Activated naive CD8-positive, alpha-beta T cell treated with anti-CD3 and anti-CD28 coated beads, Interleukin-2, amount 10 ng/mL, durations not matched to agents 7 days and 5 days (primary cell): ENCODE measurements around the gene KCNH5. TPM values are rescaled to one million over a fixed set of nuclear protein-coding genes. Genes with fewer than 3 reads are reported as not detected.

Experiments used
- ATAC-seq: fragments of 150-1000 bp; cut with Tn5 transposase; one replicate; pipeline ENCODE4 v1.10.0; 2021; ENCODE audit warnings: low read depth, moderate library complexity
- POLR2A ChIA-PET: fragments of 350-600 bp; sonication (Branson Sonifier 250); formaldehyde crosslinking; loops from one replicate; lab custom pipeline; 2021; ENCODE audit warnings: antibody characterized with exemption; lab: Charles Lee
- DNase-seq: peaks from one replicate; pipeline ENCODE4 v3.0.0; 2021
- H3K27ac Mint-ChIP-seq: one replicate; pipeline ENCODE4 v1.8.0; 2022; ENCODE audit warnings: mild to moderate bottlenecking, mixed read lengths
- H3K27me3 Mint-ChIP-seq: one replicate; pipeline ENCODE4 v1.8.0; 2022; ENCODE audit warnings: mild to moderate bottlenecking, moderate library complexity, mixed read lengths
- H3K36me3 Mint-ChIP-seq: one replicate; pipeline ENCODE4 v1.8.0; 2021; ENCODE audit warnings: mild to moderate bottlenecking, mixed read lengths
- H3K4me1 Mint-ChIP-seq: one replicate; pipeline ENCODE4 v1.8.0; 2021; ENCODE audit warnings: mixed read lengths
- H3K4me3 Mint-ChIP-seq: one replicate; pipeline ENCODE4 v1.8.0; 2022; ENCODE audit warnings: mild to moderate bottlenecking, moderate library complexity, mixed read lengths
- H3K9me3 Mint-ChIP-seq: one replicate; pipeline ENCODE4 v1.8.0; 2021; ENCODE audit warnings: mixed read lengths
- total RNA-seq, 2 experiments: library from RNA; stranded (reverse); gene quantifications; one replicate each; pipeline ENCODE4 v1.2.3, GENCODE V29; 2021

KCNH5 gene
- total RNA-seq, 2 experiments from 2014 or later = not detected

- Mint-ChIP-seq H3K4me3 (no peak overlapping the region), H3K9me3 (peaks cover 3% of the 10 kb centered on the region), H3K27me3 (no peaks in the 10 kb centered on the region), H3K36me3 (no peaks in the 10 kb centered on the region), H3K4me1 (no peaks in the 10 kb centered on the region), H3K27ac (no peak overlapping the region)
- POLR2A ChIA-PET = no interaction called here
- no peak for DNase-seq
- ATAC-seq = no peak
These were observed 302.1 kb downstream of the KCNH5 start for GRCh38 chr14:62743118-62743517.

DNA sequence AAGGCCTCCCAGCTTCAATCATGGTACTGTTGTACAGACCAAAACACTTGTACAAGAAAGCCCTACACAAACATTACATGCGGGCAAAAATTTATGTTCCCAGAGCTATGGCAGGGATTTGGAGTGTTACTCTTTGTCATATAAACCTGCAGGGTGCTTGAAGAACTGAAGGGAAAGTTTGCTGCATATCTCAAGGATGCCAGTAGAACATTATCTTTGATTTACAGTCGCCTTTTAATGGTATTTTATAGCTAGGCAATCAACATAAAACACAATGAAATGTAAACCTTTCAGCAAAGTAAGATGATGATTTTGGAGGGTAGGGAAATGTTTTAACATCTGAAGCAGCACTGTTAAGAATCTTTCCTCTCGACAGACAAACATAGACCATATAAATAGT, 305.6 kb downstream of the KCNH5 start:
- Mint-ChIP-seq H3K4me3 (no peak overlapping the region), H3K9me3 (no peaks in the 10 kb centered on the region), H3K27ac (no peak overlapping the region), H3K36me3 (no peaks in the 10 kb centered on the region), H3K27me3 (no peaks in the 10 kb centered on the region), H3K4me1 (no peaks in the 10 kb centered on the region)
- no peak for ATAC-seq
- POLR2A ChIA-PET = no interaction called here
- no peak for DNase-seq

- no peak for DNase-seq
- POLR2A ChIA-PET = no interaction called here
- H3K36me3 Mint-ChIP-seq = no peaks in the 10 kb centered on the region
- H3K27me3 Mint-ChIP-seq = no peaks in the 10 kb centered on the region
- no peak overlapping the region for H3K4me3 Mint-ChIP-seq
- no peak overlapping the region for H3K27ac Mint-ChIP-seq
- no peak for ATAC-seq
- H3K9me3 Mint-ChIP-seq = no peaks in the 10 kb centered on the region
- H3K4me1 Mint-ChIP-seq = no peaks in the 10 kb centered on the region
These were observed 308.9 kb downstream of the KCNH5 start for GRCh38 chr14:62736048-62737043.

DNA sequence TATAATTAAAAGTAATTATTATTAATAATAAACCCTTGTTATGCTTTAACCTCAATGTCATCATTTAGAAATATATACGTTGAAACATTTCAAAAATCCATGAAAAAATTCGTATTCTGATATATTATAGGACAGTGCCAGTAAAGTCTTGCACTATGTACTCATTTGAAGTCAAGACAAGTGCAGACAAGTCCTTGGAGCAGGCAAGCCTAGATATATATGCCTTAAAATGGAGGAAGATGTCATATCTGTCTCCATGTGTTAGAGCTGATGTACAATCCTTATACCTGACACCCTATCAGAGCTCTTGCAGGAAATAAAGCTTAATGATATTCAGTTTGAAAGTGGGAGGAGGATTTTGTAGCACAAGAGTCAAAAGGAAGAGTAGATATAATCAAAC, 310.4 kb downstream of the KCNH5 start:
- no peaks in the 10 kb centered on the region for H3K4me1 Mint-ChIP-seq
- no peaks in the 10 kb centered on the region for H3K36me3 Mint-ChIP-seq
- H3K27ac Mint-ChIP-seq = no peak overlapping the region
- no peaks in the 10 kb centered on the region for H3K27me3 Mint-ChIP-seq
- POLR2A ChIA-PET = no interaction called here
- no peak overlapping the region for H3K4me3 Mint-ChIP-seq
- H3K9me3 Mint-ChIP-seq = no peaks in the 10 kb centered on the region
- no peak for DNase-seq
- ATAC-seq = no peak

- no peaks in the 10 kb centered on the region for H3K27me3 Mint-ChIP-seq
- H3K27ac Mint-ChIP-seq = no peak overlapping the region
- no peak overlapping the region for H3K4me3 Mint-ChIP-seq
- no peaks in the 10 kb centered on the region for H3K4me1 Mint-ChIP-seq
- no peak for ATAC-seq
- no peaks in the 10 kb centered on the region for H3K36me3 Mint-ChIP-seq
- POLR2A ChIA-PET = no interaction called here
- H3K9me3 Mint-ChIP-seq = peaks cover 2% of the 10 kb centered on the region
- no peak for DNase-seq
These were observed 322.9 kb downstream of the KCNH5 start for GRCh38 chr14:62722406-62722805.

- no peak for DNase-seq
- Mint-ChIP-seq H3K36me3 (no peaks in the 10 kb centered on the region), H3K9me3 (peaks cover 2% of the 10 kb centered on the region), H3K4me3 (no peak overlapping the region), H3K27ac (no peak overlapping the region), H3K4me1 (no peaks in the 10 kb centered on the region), H3K27me3 (no peaks in the 10 kb centered on the region)
- no peak for ATAC-seq
- POLR2A ChIA-PET = no interaction called here
These were observed 326.6 kb downstream of the KCNH5 start for GRCh38 chr14:62718629-62719028.

DNA sequence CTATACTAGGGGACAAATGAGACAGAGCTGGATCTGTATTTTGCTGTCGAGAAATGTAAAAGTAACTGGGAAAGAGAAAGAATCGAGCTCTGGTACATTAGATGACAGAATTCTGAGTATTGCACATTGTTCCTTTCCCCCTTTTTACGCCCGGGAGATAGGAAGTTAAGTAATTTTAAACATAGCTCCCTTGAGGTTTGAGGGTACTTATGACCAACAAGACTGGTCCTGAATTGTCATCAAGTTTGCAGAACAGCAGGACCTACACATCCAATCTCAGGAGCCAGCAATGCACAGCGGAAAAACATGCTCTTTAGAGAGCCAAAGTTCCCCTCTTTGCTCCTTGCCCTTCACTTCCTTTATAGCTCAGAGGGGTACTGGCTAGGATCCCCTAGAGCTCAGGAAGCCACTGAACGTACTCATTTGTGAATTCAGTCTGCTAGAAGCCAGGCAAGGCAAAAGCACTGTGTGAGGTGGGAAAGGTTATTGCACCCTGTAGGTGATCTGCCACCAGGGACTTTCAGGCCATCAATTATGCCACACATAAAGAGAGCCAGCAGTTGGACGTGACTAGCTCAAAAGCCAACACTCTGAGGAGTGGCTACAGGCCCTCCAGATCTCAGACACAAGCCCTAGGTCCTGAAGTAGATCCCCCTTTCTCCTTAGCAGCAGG, 333.8 kb downstream of the KCNH5 start:
- POLR2A ChIA-PET = no interaction called here
- H3K4me3 Mint-ChIP-seq = no peak overlapping the region
- no peak for DNase-seq
- H3K36me3 Mint-ChIP-seq = no peaks in the 10 kb centered on the region
- no peaks in the 10 kb centered on the region for H3K27me3 Mint-ChIP-seq
- H3K27ac Mint-ChIP-seq = no peak overlapping the region
- no peaks in the 10 kb centered on the region for H3K4me1 Mint-ChIP-seq
- ATAC-seq = no peak
- peaks cover 4% of the 10 kb centered on the region for H3K9me3 Mint-ChIP-seq

DNA sequence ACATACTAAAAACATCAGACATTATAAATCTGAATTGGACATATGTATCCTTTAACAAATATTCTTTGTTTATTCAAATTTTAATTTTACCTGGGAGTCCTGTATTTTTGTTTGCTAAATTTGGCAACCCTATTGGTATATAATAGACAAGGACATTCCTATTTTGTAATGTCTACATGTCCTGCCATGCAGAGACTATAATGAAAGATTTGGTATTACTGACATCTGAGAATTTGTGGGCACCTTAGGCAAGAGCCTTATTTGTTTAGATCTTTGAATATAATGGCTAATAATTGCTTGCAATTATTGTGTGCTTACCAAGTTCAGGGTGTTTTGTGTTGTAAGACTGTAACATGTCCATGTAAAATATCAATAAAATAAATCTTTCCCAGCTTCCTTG, 334.4 kb downstream of the KCNH5 start:
- H3K9me3 Mint-ChIP-seq = peaks cover 4% of the 10 kb centered on the region
- H3K36me3 Mint-ChIP-seq = no peaks in the 10 kb centered on the region
- no peak overlapping the region for H3K27ac Mint-ChIP-seq
- no peak overlapping the region for H3K4me3 Mint-ChIP-seq
- H3K27me3 Mint-ChIP-seq = no peaks in the 10 kb centered on the region
- POLR2A ChIA-PET = no interaction called here
- no peaks in the 10 kb centered on the region for H3K4me1 Mint-ChIP-seq
- DNase-seq (no peak), ATAC-seq (no peak)

GRCh38 chr14:62709773-62710172, 335.5 kb downstream of the KCNH5 start:
- H3K4me1 Mint-ChIP-seq = no peaks in the 10 kb centered on the region
- POLR2A ChIA-PET = no interaction called here
- DNase-seq (no peak), ATAC-seq (no peak)
- H3K4me3 Mint-ChIP-seq = no peak overlapping the region
- no peaks in the 10 kb centered on the region for H3K27me3 Mint-ChIP-seq
- no peak overlapping the region for H3K27ac Mint-ChIP-seq
- peaks cover 4% of the 10 kb centered on the region for H3K9me3 Mint-ChIP-seq
- no peaks in the 10 kb centered on the region for H3K36me3 Mint-ChIP-seq

GRCh38 chr14:62706217-62706616, 339.0 kb downstream of the KCNH5 start:
- H3K36me3 Mint-ChIP-seq = no peaks in the 10 kb centered on the region

GRCh38 chr14:62697461-62697860, 347.8 kb downstream of the KCNH5 start:
- H3K27me3 Mint-ChIP-seq = no peaks in the 10 kb centered on the region
- no peaks in the 10 kb centered on the region for H3K9me3 Mint-ChIP-seq
- ATAC-seq (no peak), DNase-seq (no peak)
- H3K27ac Mint-ChIP-seq = no peak overlapping the region
- POLR2A ChIA-PET = no interaction called here
- H3K4me1 Mint-ChIP-seq = no peaks in the 10 kb centered on the region
- H3K36me3 Mint-ChIP-seq = no peaks in the 10 kb centered on the region
- no peak overlapping the region for H3K4me3 Mint-ChIP-seq

More at GRCh38 chr14:62706217-62706616, 339.0 kb downstream of the KCNH5 start:
- ATAC-seq = no peak
- Mint-ChIP-seq H3K9me3 (peaks cover 4% of the 10 kb centered on the region), H3K4me3 (no peak overlapping the region), H3K27ac (no peak overlapping the region), H3K27me3 (no peaks in the 10 kb centered on the region), H3K4me1 (no peaks in the 10 kb centered on the region)
- no peak for DNase-seq
- POLR2A ChIA-PET = no interaction called here

GRCh38 chr14:62696929-62697328, 348.3 kb downstream of the KCNH5 start:
- no peak for DNase-seq
- POLR2A ChIA-PET = no interaction called here

DNA sequence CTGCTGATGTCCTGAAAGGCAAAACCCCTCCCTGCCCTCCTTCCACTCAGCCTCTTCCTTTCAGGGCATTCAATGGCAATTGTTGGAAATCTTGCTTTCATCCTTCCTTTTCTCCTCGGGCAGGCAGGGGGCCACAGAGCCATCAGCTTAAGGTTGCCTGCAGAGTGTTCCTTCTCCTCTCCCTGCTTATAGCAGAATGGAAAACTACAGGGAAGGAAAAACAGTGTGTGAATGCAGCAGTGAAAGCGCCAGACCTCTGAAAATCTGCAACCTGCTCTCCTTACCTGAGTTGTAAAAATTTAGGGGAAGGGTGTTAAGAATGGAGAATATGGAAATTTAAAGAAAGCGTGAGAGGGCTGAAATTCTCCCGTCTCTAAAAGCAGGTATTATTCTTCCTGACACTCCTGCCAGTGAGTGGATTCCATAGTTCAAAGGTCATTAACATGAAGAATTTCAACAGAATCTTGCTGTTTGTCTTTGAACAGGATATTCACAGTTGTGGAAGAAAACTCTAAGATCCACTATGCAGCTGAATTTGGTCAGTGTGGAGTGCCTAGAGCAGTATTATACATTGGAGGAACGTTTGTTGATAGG, 348.8 kb downstream of the KCNH5 start:
- POLR2A ChIA-PET = no interaction called here
- Mint-ChIP-seq H3K4me1 (no peaks in the 10 kb centered on the region), H3K27me3 (no peaks in the 10 kb centered on the region), H3K4me3 (no peak overlapping the region), H3K9me3 (no peaks in the 10 kb centered on the region), H3K27ac (no peak overlapping the region), H3K36me3 (no peaks in the 10 kb centered on the region)
- no peak for ATAC-seq
- DNase-seq = no peak

More at GRCh38 chr14:62696929-62697328, 348.3 kb downstream of the KCNH5 start:
- Mint-ChIP-seq H3K36me3 (no peaks in the 10 kb centered on the region), H3K4me1 (no peaks in the 10 kb centered on the region), H3K4me3 (no peak overlapping the region), H3K9me3 (no peaks in the 10 kb centered on the region), H3K27ac (no peak overlapping the region), H3K27me3 (no peaks in the 10 kb centered on the region)
- ATAC-seq = no peak
